AG10803 (cell line): ENCODE measurements around the gene ECD.
A peak's percentile ranks its signal among the peaks of the same experiment; 100 is the strongest.
"Not testable (repeated sequence)": the region's sequence is repeated elsewhere in the genome, so short reads cannot be mapped to it uniquely, and the experiment has no call there.

Experiments used
- DNase-seq: peaks from one replicate; pipeline ENCODE4 v3.0.0; 2010; ENCODE audit warnings: low read depth
- H3K4me3 ChIP-seq: 2 replicates; pipeline ENCODE4 v1.5.1; 2011; ENCODE audit warnings: mild to moderate bottlenecking, low read length, control low read depth
- TF ChIP-seq, protein P1 (sequence below): conservative IDR thresholded peaks from 2 replicates; pipeline ENCODE4 v1.5.1; 2011; ENCODE audit warnings: mild to moderate bottlenecking, low read length, control low read depth, inconsistent platforms

The ECD gene

DNA sequence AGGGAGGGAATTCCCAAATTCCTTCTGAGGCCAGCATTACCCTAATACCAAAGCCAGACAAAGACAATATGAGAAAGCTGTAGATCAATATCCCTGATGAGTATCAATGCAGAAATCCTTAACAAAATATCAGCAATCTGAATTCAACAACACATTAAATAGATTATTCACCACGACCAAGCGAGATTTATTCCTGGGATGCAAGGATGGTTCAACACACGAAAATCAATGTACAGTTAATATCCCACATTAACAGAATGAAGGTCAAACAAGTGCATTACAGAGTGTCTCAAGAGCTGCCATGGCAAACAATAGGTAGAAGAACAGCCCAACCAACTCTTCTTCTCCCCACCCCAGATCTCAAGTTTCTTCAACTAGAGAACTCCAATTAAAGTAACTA lies 6.1 kb downstream of the ECD start:
- no peak for DNase-seq
- TF ChIP-seq, protein P1, sequence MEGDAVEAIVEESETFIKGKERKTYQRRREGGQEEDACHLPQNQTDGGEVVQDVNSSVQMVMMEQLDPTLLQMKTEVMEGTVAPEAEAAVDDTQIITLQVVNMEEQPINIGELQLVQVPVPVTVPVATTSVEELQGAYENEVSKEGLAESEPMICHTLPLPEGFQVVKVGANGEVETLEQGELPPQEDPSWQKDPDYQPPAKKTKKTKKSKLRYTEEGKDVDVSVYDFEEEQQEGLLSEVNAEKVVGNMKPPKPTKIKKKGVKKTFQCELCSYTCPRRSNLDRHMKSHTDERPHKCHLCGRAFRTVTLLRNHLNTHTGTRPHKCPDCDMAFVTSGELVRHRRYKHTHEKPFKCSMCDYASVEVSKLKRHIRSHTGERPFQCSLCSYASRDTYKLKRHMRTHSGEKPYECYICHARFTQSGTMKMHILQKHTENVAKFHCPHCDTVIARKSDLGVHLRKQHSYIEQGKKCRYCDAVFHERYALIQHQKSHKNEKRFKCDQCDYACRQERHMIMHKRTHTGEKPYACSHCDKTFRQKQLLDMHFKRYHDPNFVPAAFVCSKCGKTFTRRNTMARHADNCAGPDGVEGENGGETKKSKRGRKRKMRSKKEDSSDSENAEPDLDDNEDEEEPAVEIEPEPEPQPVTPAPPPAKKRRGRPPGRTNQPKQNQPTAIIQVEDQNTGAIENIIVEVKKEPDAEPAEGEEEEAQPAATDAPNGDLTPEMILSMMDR = no peak
- H3K4me3 ChIP-seq = no peak overlapping the region

DNA sequence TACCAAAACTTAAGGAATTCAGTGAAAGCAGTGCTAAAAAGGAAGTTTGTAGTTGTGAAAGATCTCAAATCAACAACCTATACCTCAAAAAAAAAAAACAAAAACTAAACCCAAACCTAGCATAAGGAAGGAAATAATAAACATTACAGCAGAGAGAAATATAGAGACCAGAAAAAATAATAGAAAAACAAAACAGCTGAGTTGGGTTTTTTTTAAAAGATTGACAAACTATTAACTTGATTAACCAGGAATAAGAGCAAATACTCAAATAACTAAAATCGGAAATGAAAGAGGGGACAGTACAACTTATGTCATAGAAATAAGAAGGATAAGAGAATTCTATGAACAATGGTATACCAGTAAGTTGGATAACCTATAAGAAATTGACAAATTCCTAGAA lies 6.7 kb downstream of the ECD start:
- no peak for DNase-seq
- TF ChIP-seq, protein P1 = no peak
- H3K4me3 ChIP-seq = no peak overlapping the region

DNA sequence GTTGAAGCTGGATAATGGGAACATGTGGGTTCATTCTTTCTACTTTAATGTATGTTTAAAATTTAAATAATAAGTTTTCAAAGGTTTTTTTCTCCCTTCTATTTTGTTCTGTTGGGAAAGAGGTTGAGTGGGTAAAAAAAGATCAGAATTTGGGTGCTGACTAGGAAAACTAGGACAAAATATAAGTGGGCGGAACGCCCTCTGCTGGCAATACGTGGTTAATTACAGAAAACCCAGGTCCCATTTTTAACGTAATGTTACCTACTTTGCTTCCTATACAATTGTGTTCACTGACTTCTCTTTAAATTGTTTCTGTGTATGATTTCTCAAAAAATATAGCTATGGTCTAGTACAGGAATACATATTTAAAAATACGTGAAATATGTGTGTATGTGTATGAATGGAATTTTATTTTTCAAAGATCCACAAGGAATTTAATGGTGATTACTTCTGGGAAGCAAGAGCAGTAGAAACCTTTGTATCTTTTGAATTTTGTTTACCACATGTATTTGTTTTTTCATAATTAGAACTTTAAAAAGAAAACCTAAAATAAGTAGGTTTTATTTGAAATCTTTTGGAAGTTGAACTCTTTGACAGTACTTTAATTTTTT lies 8.7 kb downstream of the ECD start:
- no peak overlapping the region for H3K4me3 ChIP-seq
- peak; percentile 51 for DNase-seq
- TF ChIP-seq, protein P1 = peak; percentile 80

GRCh38 chr10:73156054-73156453 lies 11.8 kb downstream of the ECD start:
- TF ChIP-seq, protein P1 = no peak
- H3K4me3 ChIP-seq = no peak overlapping the region
- DNase-seq = no peak

DNA sequence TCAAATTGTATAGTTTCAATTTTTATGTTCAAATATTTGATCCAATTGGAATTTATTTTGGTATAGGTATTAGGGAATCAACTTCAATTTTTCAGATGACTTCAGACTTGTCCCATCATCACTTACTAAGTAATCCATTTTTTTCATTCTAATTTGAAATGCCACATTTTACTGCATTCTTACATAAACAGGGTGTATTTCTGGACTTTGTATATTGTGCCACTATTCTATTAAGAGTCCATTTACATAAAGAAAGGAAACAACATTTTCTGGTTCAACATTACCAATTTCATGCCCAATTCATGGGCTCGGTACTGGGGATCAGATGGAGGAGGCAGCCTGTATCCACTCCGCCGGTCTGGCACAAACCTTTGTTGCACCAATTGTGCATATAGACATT lies 15.8 kb downstream of the ECD start:
- no peak for DNase-seq
- TF ChIP-seq, protein P1 = no peak
- H3K4me3 ChIP-seq = no peak overlapping the region

GRCh38 chr10:73150633-73151413 lies 17.0 kb downstream of the ECD start:
- not testable (repeated sequence) for H3K4me3 ChIP-seq, DNase-seq

DNA sequence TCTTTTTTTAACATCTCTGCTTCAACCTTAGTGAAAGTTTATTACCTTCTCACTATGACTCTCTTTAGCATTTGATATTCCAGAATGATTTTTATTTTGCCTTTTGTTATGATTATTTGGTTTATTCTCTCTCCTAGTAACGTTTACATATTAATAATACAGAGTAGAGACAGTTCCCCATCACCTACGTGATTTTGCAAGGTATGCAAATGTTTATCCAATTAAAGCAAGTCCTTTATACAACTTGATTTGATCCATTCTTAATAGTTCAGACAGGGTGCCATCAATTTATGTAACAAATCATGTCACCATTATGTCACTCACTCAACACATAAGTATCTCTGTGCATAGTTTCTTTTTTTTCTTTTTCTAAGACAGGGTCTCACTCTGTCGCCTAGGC lies 26.2 kb downstream of the ECD start:
- H3K4me3 ChIP-seq = no peak overlapping the region
- TF ChIP-seq, protein P1 = no peak
- no peak for DNase-seq
